IMR-90 (cell line): ENCODE results near the gene RASSF8. TPM values are rescaled to one million over a fixed set of nuclear protein-coding genes. Genes with fewer than 3 reads are reported as not detected.

Experiments
- ATAC-seq: fragments of 200-7000 bp; cut with Tn5 transposase; 2 replicates; pipeline ENCODE4 v1.9.1; 2020; ENCODE audit warnings: low read depth, mild to moderate bottlenecking, moderate library complexity
- BruUV-seq: library from RNA; stranded (reverse); fragments of 400-500 nt; replicated peaks from 2 replicates; lab custom pipeline; 2021; lab: Mats Ljungman, UMichigan
- CTCF ChIA-PET: fragments of 300-600 bp; formaldehyde crosslinking; extraction: SDS; loops from one replicate; lab custom pipeline; 2021; ENCODE audit warnings: antibody characterized with exemption; lab: Yijun Ruan, JAX
- POLR2A ChIA-PET: fragments of 300-600 bp; sonication (Branson Sonifier 250); formaldehyde crosslinking; loops from one replicate; lab custom pipeline; 2022; ENCODE audit warnings: antibody characterized with exemption; ENCODE audit not compliant: unreplicated experiment; lab: Charles Lee
- DNase-seq: peaks from one replicate; pipeline ENCODE4 v3.0.0; 2013
- H2AFZ ChIP-seq: replicated peaks from 2 replicates; pipeline ENCODE3; 2013; ENCODE audit warnings: low read length, mild to moderate bottlenecking; ENCODE audit not compliant: poor library complexity
- H2AK5ac ChIP-seq: 2 replicates; pipeline ENCODE4 v1.6.1; 2013; ENCODE audit warnings: low read depth, low read length, inconsistent platforms
- H2AK9ac ChIP-seq: replicated peaks from 2 replicates; pipeline ENCODE3; 2013; ENCODE audit warnings: mild to moderate bottlenecking, low read depth, low read length, moderate library complexity; ENCODE audit not compliant: poor library complexity
- H2BK120ac ChIP-seq: 2 replicates; pipeline ENCODE4 v1.6.1; 2013; ENCODE audit warnings: low read depth, low read length, inconsistent platforms
- H2BK15ac ChIP-seq: 3 replicates; pipeline ENCODE4 v1.6.1; 2013; ENCODE audit warnings: low read depth, low read length, inconsistent platforms
- H2BK20ac ChIP-seq: 2 replicates; pipeline ENCODE4 v1.6.1; 2013; ENCODE audit warnings: low read depth, mild to moderate bottlenecking, inconsistent platforms, low read length, moderate library complexity
- H2BK5ac ChIP-seq: 2 replicates; pipeline ENCODE4 v1.6.1; 2013; ENCODE audit warnings: mild to moderate bottlenecking, low read depth, low read length, inconsistent platforms; ENCODE audit not compliant: poor library complexity, severe bottlenecking
- H3K14ac ChIP-seq: replicated peaks from 2 replicates; pipeline ENCODE4 v1.6.1; 2013; ENCODE audit warnings: low read depth, low read length, inconsistent platforms
- H3K18ac ChIP-seq: 2 replicates; pipeline ENCODE4 v1.6.1; 2013; ENCODE audit warnings: low read depth, low read length, control low read depth
- H3K23ac ChIP-seq: 2 replicates; pipeline ENCODE4 v1.6.1; 2013; ENCODE audit warnings: low read depth, low read length, inconsistent platforms
- H3K27ac ChIP-seq: 2 replicates; pipeline ENCODE4 v1.5.1; 2013; ENCODE audit warnings: mild to moderate bottlenecking, control low read depth, low read length; ENCODE audit not compliant: insufficient read depth
- H3K27me3 ChIP-seq: 2 replicates; pipeline ENCODE4 v1.6.1; 2013; ENCODE audit warnings: low read length; ENCODE audit not compliant: control insufficient read depth, insufficient read depth
- H3K36me3 ChIP-seq: 2 replicates; pipeline ENCODE4 v1.6.1; 2013; ENCODE audit warnings: low read length, mixed read lengths; ENCODE audit not compliant: control insufficient read depth, insufficient read depth
- H3K4ac ChIP-seq: 2 replicates; pipeline ENCODE4 v1.6.1; 2013; ENCODE audit warnings: low read depth, low read length, inconsistent platforms
- H3K4me1 ChIP-seq: 2 replicates; pipeline ENCODE4 v1.6.1; 2013; ENCODE audit warnings: low read length, mixed read lengths; ENCODE audit not compliant: control insufficient read depth, insufficient read depth
- H3K4me2 ChIP-seq: 2 replicates; pipeline ENCODE4 v1.6.1; 2013; ENCODE audit warnings: low read depth, mild to moderate bottlenecking, control low read depth, low read length, moderate library complexity
- H3K4me3 ChIP-seq: 2 replicates; pipeline ENCODE4 v1.5.1; 2013; ENCODE audit warnings: low read depth, mild to moderate bottlenecking, control low read depth, low read length, moderate library complexity; ENCODE audit not compliant: insufficient read depth
- H3K56ac ChIP-seq: 2 replicates; pipeline ENCODE4 v1.6.1; 2013; ENCODE audit warnings: low read length, inconsistent platforms; ENCODE audit not compliant: insufficient read depth; ENCODE audit errors: extremely low read depth
- H3K79me1 ChIP-seq, 2 experiments: 2 replicates each; pipeline ENCODE4 v1.6.1; 2013; ENCODE audit warnings: low read length in 2 of 2, inconsistent platforms in 1 of 2, low read depth in 1 of 2
- H3K9ac ChIP-seq: 2 replicates; pipeline ENCODE4 v1.6.1; 2013; ENCODE audit warnings: low read depth, low read length, control low read depth
- H3K9me1 ChIP-seq: 2 replicates; pipeline ENCODE4 v1.6.1; 2013; ENCODE audit warnings: low read length, inconsistent platforms; ENCODE audit not compliant: insufficient read depth
- H3K9me3 ChIP-seq: 2 replicates; pipeline ENCODE4 v1.6.1; 2013; ENCODE audit warnings: low read length; ENCODE audit not compliant: control insufficient read depth, insufficient read depth
- H4K20me1 ChIP-seq: 2 replicates; pipeline ENCODE4 v1.6.1; 2013; ENCODE audit warnings: low read length, inconsistent platforms; ENCODE audit not compliant: insufficient read depth
- H4K5ac ChIP-seq: 2 replicates; pipeline ENCODE4 v1.6.1; 2013; ENCODE audit warnings: mild to moderate bottlenecking, low read depth, low read length, control low read depth
- H4K8ac ChIP-seq, 2 experiments: 2 replicates each; pipeline ENCODE4 v1.6.1; 2013; ENCODE audit warnings: low read depth in 2 of 2, low read length in 2 of 2, control low read depth in 1 of 2, inconsistent platforms in 1 of 2
- H4K91ac ChIP-seq: 2 replicates; pipeline ENCODE4 v1.6.1; 2013; ENCODE audit warnings: low read depth, low read length, inconsistent platforms; ENCODE audit not compliant: insufficient read depth
- BHLHE40 ChIP-seq: fragments of 150-350 bp; IDR thresholded peaks from 2 replicates; pipeline ENCODE4 v1.6.1; 2016; ENCODE audit warnings: mild to moderate bottlenecking, low read depth, low read length
- CEBPB ChIP-seq: IDR thresholded peaks from 2 replicates; pipeline ENCODE4 v1.6.1; 2012; ENCODE audit warnings: low read depth, low read length, improper control_type of control experiment
- CHD1 ChIP-seq: IDR thresholded peaks from 2 replicates; pipeline ENCODE4 v1.6.1; 2012; ENCODE audit warnings: low read depth, low read length, improper control_type of control experiment
- CTCF ChIP-seq: conservative IDR thresholded peaks from 2 replicates; pipeline ENCODE4 v1.5.1; 2012; ENCODE audit warnings: mild to moderate bottlenecking, low read depth, low read length, improper control_type of control experiment
- ELK1 ChIP-seq: fragments of 150-350 bp; IDR thresholded peaks from 2 replicates; pipeline ENCODE4 v1.6.1; 2016; ENCODE audit warnings: low read depth, mild to moderate bottlenecking, low read length, moderate library complexity, borderline replicate concordance
- FOS ChIP-seq: fragments of 150-350 bp; IDR thresholded peaks from 2 replicates; pipeline ENCODE4 v1.6.1; 2016; ENCODE audit warnings: low read depth, low read length
- MAFK ChIP-seq: IDR thresholded peaks from 2 replicates; pipeline ENCODE4 v1.6.1; 2012; ENCODE audit warnings: low read depth, low read length, improper control_type of control experiment
- MAZ ChIP-seq: IDR thresholded peaks from 2 replicates; pipeline ENCODE4 v1.6.1; 2012; ENCODE audit warnings: low read depth, mild to moderate bottlenecking, low read length, improper control_type of control experiment, moderate library complexity, borderline replicate concordance
- MXI1 ChIP-seq: IDR thresholded peaks from 2 replicates; pipeline ENCODE4 v1.6.1; 2012; ENCODE audit warnings: low read depth, mild to moderate bottlenecking, low read length, moderate library complexity, borderline replicate concordance
- NFE2L2 ChIP-seq: fragments of 150-350 bp; IDR thresholded peaks from 2 replicates; pipeline ENCODE4 v1.6.1; 2016; ENCODE audit warnings: low read depth, mild to moderate bottlenecking, low read length
- POLR2A ChIP-seq: IDR thresholded peaks from 2 replicates; pipeline ENCODE4 v1.6.1; 2012; ENCODE audit warnings: mild to moderate bottlenecking, low read depth, low read length
- RAD21 ChIP-seq: IDR thresholded peaks from 2 replicates; pipeline ENCODE4 v1.6.1; 2012; ENCODE audit warnings: low read length, improper control_type of control experiment
- RCOR1 ChIP-seq: IDR thresholded peaks from 2 replicates; pipeline ENCODE4 v1.6.1; 2012; ENCODE audit warnings: mild to moderate bottlenecking, low read length, improper control_type of control experiment; ENCODE audit not compliant: insufficient replicate concordance
- RFX5 ChIP-seq: IDR thresholded peaks from 2 replicates; pipeline ENCODE4 v1.8.0; 2012; ENCODE audit warnings: low read depth, mild to moderate bottlenecking, low read length, moderate library complexity
- SMC3 ChIP-seq: fragments of 150-350 bp; IDR thresholded peaks from 2 replicates; pipeline ENCODE4 v1.6.1; 2016; ENCODE audit warnings: low read depth, mild to moderate bottlenecking, antibody characterized with exemption, low read length, moderate library complexity
- USF2 ChIP-seq: fragments of 150-350 bp; IDR thresholded peaks from 2 replicates; pipeline ENCODE4 v1.6.1; 2017; ENCODE audit warnings: mild to moderate bottlenecking, antibody characterized with exemption, low read length, low read depth
- WGBS, 2 experiments: methylation state at CpG; one replicate each; pipeline versions ENCODE4 v1.1.5 to v1.1.7; 2013; ENCODE audit warnings: missing lambda C conversion rate in 2 of 2; ENCODE audit not compliant: insufficient read length in 1 of 2; ENCODE audit errors: extremely low coverage in 2 of 2; 5-methylcytosine and 5-hydroxymethylcytosine counted together
- dilution Hi-C: fragments of 300-500 bp; cut with HindIII; formaldehyde crosslinking; loops from one replicate; pipeline ENCODE4 v1.14.3; 2018; ENCODE audit warnings: low sequenced_read_pairs; ENCODE audit not compliant: unreplicated experiment
- in situ Hi-C: fragments of 300-500 bp; cut with MboI; formaldehyde crosslinking; loops from 3 replicates; pipeline ENCODE4 v1.14.3; 2019; ENCODE audit warnings: low sequenced_read_pairs, inconsistent platforms, mixed read lengths
- intact Hi-C: fragments of 100-400 bp; cut with micrococcal nuclease; formaldehyde crosslinking; loops from 2 replicates; pipeline ENCODE4 v1.10.0; 2022
- polyA plus RNA-seq, 3 experiments: library from polyadenylated mRNA; depleted of rRNA; stranded (reverse); fragments of >200 nt; gene quantifications; 2 replicates each; pipeline ENCODE4 v1.2.3, GENCODE V29; 2012; ENCODE audit warnings: low replicate concordance in 1 of 3
- total RNA-seq: library from RNA; depleted of rRNA; stranded (reverse); fragments of >200 nt; gene quantifications from 2 replicates; pipeline ENCODE4 v1.2.3, GENCODE V29; 2012

Gene RASSF8
- total and polyA plus RNA-seq, 2 of the 4 experiments (the other 2 are of a cell fraction) = 10.8 to 50.5 TPM

GRCh38 chr12:25975179-25975578, 16.7 kb downstream of the RASSF8 start:
- no peak for DNase-seq
- in situ Hi-C loops = no loop called here
- no peak overlapping the region for H2BK15ac ChIP-seq
- no peak overlapping the region for H4K5ac ChIP-seq
- no peak overlapping the region for H3K23ac ChIP-seq
- peaks cover 29 to 89% of the 10 kb centered on the region in 2 experiments for H3K79me1 ChIP-seq
- dilution Hi-C loops = no loop called here
- no peak overlapping the region for H3K9ac ChIP-seq
- BruUV-seq = no TSS peak
- intact Hi-C loops = no loop called here
- H2AFZ ChIP-seq = no peak overlapping the region
- peaks cover 3% of the 10 kb centered on the region; the same call in 1 of the 2 replicates for H3K36me3 ChIP-seq
- TF ChIP-seq MAZ (no peak), USF2 (no peak), RAD21 (no peak), CTCF (no peak), MXI1 (no peak), CHD1 (no peak), SMC3 (no peak), ELK1 (no peak), RCOR1 (no peak), FOS (no peak), MAFK (no peak), BHLHE40 (no peak), NFE2L2 (no peak), RFX5 (no peak), POLR2A (no peak), CEBPB (no peak)
- H2BK20ac ChIP-seq = no peak overlapping the region
- no peak overlapping the region for H2BK120ac ChIP-seq
- H3K4me1 ChIP-seq = peaks cover 14% of the 10 kb centered on the region
- H3K14ac ChIP-seq = no peak overlapping the region
- no peak for ATAC-seq
- no peak overlapping the region for H3K4me3 ChIP-seq
- H3K56ac ChIP-seq = no peak overlapping the region
- no peak overlapping the region for H4K8ac ChIP-seq
- no peak overlapping the region for H3K18ac ChIP-seq
- no peak overlapping the region for H4K91ac ChIP-seq
- peaks cover 25% of the 10 kb centered on the region for H3K9me1 ChIP-seq
- peaks cover 78% of the 10 kb centered on the region for H4K20me1 ChIP-seq
- no peak overlapping the region for H2BK5ac ChIP-seq
- ChIA-PET CTCF (interaction anchor here (0.5 kb wide), 1 partner anchor 134 kb away, joined by 3 read pairs; no protein-coding TSS in a partner anchor), POLR2A (no interaction called here)
- no peak overlapping the region for H2AK9ac ChIP-seq
- H2AK5ac ChIP-seq = no peak overlapping the region
- H3K4ac ChIP-seq = no peak overlapping the region
- no peaks in the 10 kb centered on the region for H3K9me3 ChIP-seq
- no peak overlapping the region for H3K27ac ChIP-seq
- no CpG with 5 or more reads among the region's 3 CpGs for WGBS, 2 experiments
- H3K27me3 ChIP-seq = no peaks in the 10 kb centered on the region
- H3K4me2 ChIP-seq = no peak overlapping the region
